GM12864 (cell line): ENCODE measurements around the gene AMT.

Experiments
- DNase-seq: peaks from one replicate; pipeline ENCODE4 v3.0.0-alpha.2; 2011; ENCODE audit warnings: low read depth
- H3K4me3 ChIP-seq: 2 replicates; pipeline ENCODE4 v1.5.1; 2011; ENCODE audit warnings: mild to moderate bottlenecking, low read depth, low read length, control low read depth
- TF ChIP-seq, protein P1 (sequence below): IDR thresholded peaks from 2 replicates; pipeline ENCODE4 v1.5.1; 2011; ENCODE audit warnings: low read depth, mild to moderate bottlenecking, moderate library complexity, low read length, control low read depth, inconsistent platforms; ENCODE audit errors: missing control alignments

AMT gene

DNA sequence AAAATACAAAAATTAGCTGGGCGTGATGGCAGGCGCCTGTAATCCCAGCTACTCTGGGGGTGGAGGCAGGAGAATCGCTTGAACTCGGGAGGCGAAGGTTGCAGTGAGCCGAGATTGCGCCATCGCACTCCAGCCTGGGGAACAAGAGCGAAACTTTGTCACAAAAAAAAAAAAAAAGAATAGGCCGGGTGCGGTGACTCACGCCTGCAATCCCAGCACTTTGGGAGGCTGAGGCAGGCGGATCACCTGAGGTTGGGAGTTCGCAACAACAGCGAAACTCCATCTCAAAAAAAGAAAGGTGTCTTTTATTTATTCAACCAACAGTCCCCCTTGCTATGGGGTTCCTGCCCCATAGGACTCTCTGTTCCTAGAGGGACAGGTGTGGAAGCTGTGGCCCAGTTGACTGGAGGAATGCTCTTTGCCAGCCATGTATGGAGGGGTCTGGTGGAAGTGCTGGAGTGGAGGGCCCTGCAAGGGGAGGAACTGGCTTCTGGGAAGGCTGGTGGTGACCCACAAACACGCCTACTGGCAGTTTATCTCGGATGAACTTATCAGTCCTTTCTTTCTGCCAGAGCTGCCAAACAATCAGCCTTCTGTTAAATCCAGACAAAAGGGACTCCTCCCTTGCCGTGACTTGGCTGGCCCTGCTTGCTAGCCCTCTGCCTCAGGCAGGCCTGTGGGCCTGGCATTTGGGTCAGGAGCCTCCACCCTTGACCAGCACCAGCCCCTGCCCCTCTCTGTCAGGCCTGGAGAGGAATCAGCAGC is 43.2 kb upstream of the AMT start:
- TF ChIP-seq, protein P1, sequence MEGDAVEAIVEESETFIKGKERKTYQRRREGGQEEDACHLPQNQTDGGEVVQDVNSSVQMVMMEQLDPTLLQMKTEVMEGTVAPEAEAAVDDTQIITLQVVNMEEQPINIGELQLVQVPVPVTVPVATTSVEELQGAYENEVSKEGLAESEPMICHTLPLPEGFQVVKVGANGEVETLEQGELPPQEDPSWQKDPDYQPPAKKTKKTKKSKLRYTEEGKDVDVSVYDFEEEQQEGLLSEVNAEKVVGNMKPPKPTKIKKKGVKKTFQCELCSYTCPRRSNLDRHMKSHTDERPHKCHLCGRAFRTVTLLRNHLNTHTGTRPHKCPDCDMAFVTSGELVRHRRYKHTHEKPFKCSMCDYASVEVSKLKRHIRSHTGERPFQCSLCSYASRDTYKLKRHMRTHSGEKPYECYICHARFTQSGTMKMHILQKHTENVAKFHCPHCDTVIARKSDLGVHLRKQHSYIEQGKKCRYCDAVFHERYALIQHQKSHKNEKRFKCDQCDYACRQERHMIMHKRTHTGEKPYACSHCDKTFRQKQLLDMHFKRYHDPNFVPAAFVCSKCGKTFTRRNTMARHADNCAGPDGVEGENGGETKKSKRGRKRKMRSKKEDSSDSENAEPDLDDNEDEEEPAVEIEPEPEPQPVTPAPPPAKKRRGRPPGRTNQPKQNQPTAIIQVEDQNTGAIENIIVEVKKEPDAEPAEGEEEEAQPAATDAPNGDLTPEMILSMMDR = no peak
- DNase-seq = no peak
- H3K4me3 ChIP-seq = no peak overlapping the region

DNA sequence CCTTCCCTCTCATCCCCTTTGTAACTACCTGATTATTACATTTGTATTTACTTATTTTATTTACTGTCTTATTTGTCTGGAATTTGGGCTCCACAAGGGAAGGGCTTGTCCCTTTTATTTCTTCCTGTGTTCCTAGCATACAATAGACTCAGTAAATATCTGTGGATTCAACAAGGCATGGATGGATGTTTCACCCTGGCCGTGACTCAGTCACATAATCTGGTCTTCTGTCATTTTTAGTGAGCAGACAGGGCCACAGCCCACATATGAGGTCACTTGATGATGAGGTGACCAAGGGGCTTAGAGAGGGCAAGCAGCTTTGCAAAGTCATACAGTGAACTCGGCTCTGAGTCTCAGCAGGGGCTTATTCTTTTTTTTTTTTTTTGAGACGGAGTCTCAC is 39.9 kb upstream of the AMT start:
- H3K4me3 ChIP-seq = no peak overlapping the region
- TF ChIP-seq, protein P1 = no peak
- DNase-seq = no peak

DNA sequence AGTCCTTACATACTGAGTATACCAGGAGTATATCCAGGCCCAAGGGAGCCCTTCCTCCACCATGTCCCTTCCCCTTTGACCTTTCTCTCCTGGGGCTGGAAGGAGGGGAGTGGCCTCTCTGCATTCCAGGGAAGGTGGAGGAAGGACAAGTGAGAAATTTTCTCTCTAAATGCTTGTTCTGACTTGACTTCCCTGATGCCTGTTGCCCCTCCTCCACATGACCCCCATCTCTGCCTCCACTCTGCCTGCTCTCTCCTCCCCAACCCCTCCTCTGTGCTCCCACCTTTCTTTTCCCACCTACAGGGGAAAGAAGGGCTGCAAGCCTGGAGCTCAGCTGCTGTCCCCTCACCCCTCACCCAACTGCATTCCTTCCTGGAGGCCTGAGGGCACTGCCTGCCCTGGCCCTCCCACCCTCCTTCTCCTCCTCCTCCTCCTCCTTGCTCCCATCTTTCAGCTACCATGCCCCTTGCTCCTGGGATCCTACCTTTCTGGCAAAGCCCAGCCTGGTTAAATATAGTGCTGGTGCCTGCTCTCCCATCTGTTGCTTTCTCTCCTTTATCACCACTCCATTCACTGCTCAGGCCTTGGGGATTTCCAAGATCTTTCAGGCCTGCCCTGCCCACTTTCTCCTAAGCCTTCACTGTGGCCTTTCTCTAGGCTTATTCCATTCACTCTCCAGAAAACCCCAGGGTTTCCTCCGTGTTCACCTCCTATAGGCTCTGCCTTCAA is 39.3 kb upstream of the AMT start:
- no peak for DNase-seq
- TF ChIP-seq, protein P1 = no peak
- H3K4me3 ChIP-seq = no peak overlapping the region

DNA sequence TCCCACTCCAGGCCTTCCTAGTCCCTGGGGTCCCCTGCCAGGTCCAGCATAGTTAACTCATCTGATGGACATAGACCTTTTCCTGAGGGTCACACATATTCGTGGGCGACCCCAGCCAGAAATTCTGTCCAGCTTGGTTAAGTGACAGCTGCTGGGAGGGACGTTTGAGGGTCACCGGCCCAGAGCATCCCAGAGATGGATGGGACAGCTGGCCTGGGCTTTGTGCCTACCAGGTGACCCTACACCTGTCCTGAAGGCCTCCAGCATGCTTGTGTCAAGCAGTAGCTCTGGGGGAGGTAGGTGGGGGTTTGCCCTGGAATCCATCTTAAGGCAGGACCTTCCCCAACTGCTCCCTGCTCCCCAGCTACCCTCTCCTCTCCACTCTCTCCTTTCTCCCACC is 38.7 kb upstream of the AMT start:
- TF ChIP-seq, protein P1 = no peak
- DNase-seq = no peak
- H3K4me3 ChIP-seq = no peak overlapping the region

GRCh38 chr3:49460188-49460890 is 38.1 kb upstream of the AMT start:
- no peak for DNase-seq
- TF ChIP-seq, protein P1 = no peak
- no peak overlapping the region for H3K4me3 ChIP-seq

GRCh38 chr3:49456466-49456865 is 34.2 kb upstream of the AMT start:
- no peak for DNase-seq
- H3K4me3 ChIP-seq = no peak overlapping the region
- TF ChIP-seq, protein P1 = no peak
